ENCODE data around the gene SLC39A10. TPM values are rescaled to one million over a fixed set of nuclear protein-coding genes. Genes with fewer than 3 reads are reported as not detected.

The SLC39A10 gene, protein sequence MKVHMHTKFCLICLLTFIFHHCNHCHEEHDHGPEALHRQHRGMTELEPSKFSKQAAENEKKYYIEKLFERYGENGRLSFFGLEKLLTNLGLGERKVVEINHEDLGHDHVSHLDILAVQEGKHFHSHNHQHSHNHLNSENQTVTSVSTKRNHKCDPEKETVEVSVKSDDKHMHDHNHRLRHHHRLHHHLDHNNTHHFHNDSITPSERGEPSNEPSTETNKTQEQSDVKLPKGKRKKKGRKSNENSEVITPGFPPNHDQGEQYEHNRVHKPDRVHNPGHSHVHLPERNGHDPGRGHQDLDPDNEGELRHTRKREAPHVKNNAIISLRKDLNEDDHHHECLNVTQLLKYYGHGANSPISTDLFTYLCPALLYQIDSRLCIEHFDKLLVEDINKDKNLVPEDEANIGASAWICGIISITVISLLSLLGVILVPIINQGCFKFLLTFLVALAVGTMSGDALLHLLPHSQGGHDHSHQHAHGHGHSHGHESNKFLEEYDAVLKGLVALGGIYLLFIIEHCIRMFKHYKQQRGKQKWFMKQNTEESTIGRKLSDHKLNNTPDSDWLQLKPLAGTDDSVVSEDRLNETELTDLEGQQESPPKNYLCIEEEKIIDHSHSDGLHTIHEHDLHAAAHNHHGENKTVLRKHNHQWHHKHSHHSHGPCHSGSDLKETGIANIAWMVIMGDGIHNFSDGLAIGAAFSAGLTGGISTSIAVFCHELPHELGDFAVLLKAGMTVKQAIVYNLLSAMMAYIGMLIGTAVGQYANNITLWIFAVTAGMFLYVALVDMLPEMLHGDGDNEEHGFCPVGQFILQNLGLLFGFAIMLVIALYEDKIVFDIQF
- polyA plus RNA-seq (ENCODE audit: insufficient read length in 12 of 12): 10 to 100 TPM; 18.7 to 93.0 (median 28.0) TPM
- long read RNA-seq, donor 1: 0 reads
- long read RNA-seq, donor 2, partial matches to known transcripts: 16 of 16 reads
- long read RNA-seq, donor 2, other reads (novel, unspliced or antisense): 0 of 16 reads
- long read RNA-seq, donor 3, full-length matches to known transcripts: 1 of 1 reads
- long read RNA-seq, donor 3, partial matches to known transcripts: 0 of 1 reads
- long read RNA-seq, donor 3, other reads (novel, unspliced or antisense): 0 of 1 reads
- long read RNA-seq, donor 4: 0 reads
- long read RNA-seq, donor 5, full-length matches to known transcripts: 2 of 12 reads
- long read RNA-seq, donor 5, partial matches to known transcripts: 10 of 12 reads
- long read RNA-seq, donor 5, other reads (novel, unspliced or antisense): 0 of 12 reads
- long read RNA-seq, donor 6: 0 reads
- long read RNA-seq, donor 7: 0 reads
- long read RNA-seq, donor 8: 0 reads
- long read RNA-seq, donor 9, partial matches to known transcripts: 0 of 1 reads
- long read RNA-seq, donor 9, other reads (novel, unspliced or antisense): 0 of 1 reads
- long read RNA-seq, donor 10, full-length matches to known transcripts: 1 of 1 reads
- long read RNA-seq, donor 10, partial matches to known transcripts: 0 of 1 reads
- long read RNA-seq, donor 10, other reads (novel, unspliced or antisense): 0 of 1 reads
- long read RNA-seq, donor 11, full-length matches to known transcripts: 2 of 12 reads
- long read RNA-seq, donor 11, partial matches to known transcripts: 10 of 12 reads
- long read RNA-seq, donor 11, other reads (novel, unspliced or antisense): 0 of 12 reads

DNA sequence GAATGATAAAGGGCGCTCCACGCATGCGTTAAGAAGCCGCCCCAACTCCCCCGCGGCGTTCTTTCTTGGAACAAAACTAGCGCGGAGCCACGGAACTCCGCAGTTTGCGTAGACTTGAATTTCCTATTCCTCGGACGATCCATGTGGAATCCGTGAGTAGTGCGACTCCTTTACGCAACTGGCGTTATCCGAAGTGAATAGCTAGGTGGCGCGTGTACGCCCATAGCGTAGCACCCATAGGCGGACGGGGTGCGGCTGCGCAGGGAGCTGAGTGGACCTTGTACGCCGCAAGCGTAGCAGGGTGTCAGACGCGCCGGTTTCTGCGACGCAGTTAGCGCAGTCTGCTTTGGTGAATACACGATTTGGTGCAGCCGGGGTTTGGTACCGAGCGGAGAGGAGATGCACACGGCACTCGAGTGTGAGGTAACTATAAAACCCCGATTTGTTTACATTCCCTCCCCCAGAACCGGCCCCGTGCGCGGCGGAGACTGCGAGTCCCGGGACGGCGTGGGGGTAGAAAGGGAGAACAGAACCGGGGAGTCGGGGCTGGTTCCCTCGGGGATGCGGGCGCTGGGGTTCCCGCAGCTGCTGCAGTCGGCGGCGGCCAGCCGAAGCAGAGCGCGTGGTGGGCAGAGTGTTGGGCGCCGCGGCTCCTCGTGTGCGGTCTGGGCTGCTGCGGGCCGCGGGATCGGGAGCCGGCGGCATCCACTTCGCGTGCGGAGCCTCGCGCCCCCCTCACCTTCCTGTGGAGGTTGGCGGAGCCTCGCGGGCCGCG is at the start of gene SLC39A10:
Gene SLC39A10, plus strand, starts transcription at position 368 of the 775 bp plus-strand sequence. CDS start 22,817 bp downstream, outside the sequence.
- DNase-seq: peak; percentile 100

- DNase-seq: no peak
These were observed 48.1 kb upstream of the SLC39A10 start for GRCh38 chr2:195608768-195609454.

DNA sequence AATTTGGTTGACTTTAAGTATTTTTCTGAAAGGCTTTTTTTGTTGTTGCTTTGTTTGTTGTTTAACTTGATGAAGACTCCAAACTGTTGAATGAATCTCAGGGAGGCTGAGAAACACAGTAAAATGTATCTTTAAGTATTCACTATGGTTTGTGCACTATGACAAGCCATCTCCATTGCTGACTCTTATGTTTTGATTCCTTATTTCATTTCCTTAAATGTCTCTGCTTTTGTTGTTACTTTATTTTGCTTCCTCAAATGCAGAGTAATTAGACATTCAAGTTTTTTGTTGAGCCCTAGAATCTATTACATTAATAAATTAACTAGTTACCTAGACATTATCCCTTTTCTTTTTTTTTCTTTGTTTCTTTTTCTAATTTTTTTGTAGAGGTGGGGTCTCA is 46.3 kb upstream of the SLC39A10 start:
- DNase-seq: no peak

- peak; percentile 14 for DNase-seq
These were observed 44.2 kb upstream of the SLC39A10 start for GRCh38 chr2:195612611-195613495.

- DNase-seq: peak; percentile 69
These were observed 43.1 kb upstream of the SLC39A10 start for GRCh38 chr2:195613922-195614321.

DNA sequence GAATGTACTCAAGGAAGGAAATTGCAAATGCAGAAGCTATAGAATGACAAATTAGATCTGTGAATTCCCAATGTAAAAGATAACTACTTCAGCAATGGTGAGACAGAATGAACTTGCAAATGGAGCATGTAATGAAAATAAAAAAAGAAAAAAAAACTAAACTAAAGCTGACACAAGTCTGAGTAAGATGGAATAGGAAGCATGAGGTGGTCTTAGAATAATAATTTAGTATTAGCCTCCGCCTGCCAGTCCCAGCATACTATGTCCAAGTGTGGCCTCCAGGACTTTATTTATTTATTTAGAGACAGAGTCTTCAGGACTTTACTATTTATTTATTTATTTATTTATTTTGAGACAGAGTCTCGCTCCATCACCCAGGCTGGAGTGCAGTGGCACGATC is 37.4 kb upstream of the SLC39A10 start:
- DNase-seq: no peak

GRCh38 chr2:195620501-195620900 is 36.5 kb upstream of the SLC39A10 start:
- DNase-seq: no peak

DNA sequence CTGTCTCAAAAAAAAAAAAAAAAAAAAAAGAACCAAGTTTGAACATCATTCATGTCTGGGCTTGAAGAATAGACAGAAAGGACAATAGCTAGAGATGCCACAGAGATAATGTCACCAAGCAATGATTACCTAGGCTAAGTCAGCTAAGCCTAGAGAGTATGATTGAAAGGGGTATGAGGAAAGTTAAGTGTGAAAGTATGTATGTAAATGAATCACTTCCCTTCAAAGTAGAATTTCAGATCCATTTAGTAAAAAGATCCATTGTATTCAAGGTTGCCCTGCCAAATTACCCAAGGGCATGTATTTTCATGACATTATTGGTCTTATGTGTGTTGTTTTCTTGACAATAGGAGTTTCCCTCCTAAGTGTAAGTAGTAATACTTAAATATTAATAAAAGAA is 34.1 kb upstream of the SLC39A10 start:
- no peak for DNase-seq

- no peak for DNase-seq
These were observed 30.5 kb upstream of the SLC39A10 start for GRCh38 chr2:195626507-195626906.

GRCh38 chr2:195628666-195629065 is 28.4 kb upstream of the SLC39A10 start:
- no peak for DNase-seq

GRCh38 chr2:195632856-195633572 is 24.0 kb upstream of the SLC39A10 start:
- DNase-seq: no peak

- no peak for DNase-seq
These were observed 23.5 kb upstream of the SLC39A10 start for GRCh38 chr2:195633573-195633870.

GRCh38 chr2:195633974-195634373 is 23.1 kb upstream of the SLC39A10 start:
- DNase-seq: no peak

DNA sequence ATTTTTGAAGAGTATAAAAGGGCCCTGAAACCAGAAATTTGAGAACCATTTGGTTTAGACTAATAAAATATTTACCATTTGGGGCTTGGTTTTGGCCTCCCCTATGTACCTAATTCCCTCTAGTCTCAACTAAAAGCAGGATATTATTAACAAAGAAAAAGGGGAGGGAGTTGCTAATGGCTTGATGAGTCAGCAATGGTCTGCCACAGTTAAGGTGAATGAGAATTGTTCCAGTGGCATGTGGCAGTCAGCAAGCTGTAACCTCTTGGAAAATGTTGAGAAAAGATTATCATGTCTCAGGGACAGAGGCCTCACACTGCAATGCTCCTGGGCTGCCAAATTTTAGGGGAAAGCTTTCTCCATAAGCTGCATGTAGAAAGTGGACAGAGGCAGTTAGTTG is 20.1 kb upstream of the SLC39A10 start:
- no peak for DNase-seq

DNA sequence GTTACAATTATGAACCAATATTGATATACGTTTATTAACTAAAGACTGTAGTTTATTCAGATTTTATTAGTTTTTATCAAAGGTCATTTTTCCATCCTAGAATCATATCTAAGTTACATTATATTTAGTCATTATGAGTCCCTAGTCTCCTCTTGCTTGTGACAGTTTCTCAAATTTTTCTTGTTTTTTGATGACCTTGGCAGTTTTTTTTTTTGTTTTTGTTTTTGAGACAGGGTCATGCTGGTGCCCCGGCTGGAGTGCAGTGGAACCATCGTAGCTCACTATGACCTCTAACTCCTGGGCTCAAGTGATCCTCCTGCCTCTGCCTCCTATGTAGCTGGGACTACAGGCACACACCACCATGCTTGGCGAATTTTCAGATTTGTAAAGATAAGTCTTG is 18.3 kb upstream of the SLC39A10 start:
- DNase-seq: no peak

GRCh38 chr2:195639238-195639858 is 17.7 kb upstream of the SLC39A10 start:
- DNase-seq: no peak

DNA sequence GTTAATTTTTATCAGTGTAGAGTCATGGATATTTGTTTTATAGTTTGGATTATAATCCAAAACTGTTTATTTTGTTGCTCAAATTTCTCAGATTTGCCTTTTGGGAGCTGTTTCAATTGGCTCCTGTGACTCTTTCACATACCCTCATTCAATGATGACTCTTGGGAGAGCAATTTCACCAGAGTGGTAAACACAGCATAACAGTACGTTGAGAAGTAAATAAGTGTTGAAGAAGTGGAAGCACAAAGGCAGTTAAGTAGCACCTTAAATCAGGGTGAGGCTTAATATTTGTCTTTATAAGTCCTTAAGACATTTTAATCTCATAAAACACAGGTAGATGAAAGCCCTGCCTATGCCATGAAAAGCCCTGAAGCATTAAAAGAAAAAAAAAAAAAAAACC is 17.1 kb upstream of the SLC39A10 start:
- DNase-seq: no peak

Measured in muscle of arm (tissue), 14 donors.